GM18873 (cell line): Measurements from ENCODE around the gene SEL1L3.

Source experiments
- ATAC-seq: cut with Tn5 transposase; IDR thresholded peaks from one replicate; pipeline ENCODE4 v1.9.1; 2021; ENCODE audit warnings: mild to moderate bottlenecking, moderate library complexity, moderate number of reproducible peaks; ENCODE audit not compliant: unreplicated experiment, low FRiP score

The SEL1L3 gene

GRCh38 chr4:25857403-25857802 is 5.4 kb downstream of the SEL1L3 start:
- ATAC-seq, result no peak

GRCh38 chr4:25856756-25857155 is 6.0 kb downstream of the SEL1L3 start:
- ATAC-seq, result no peak

GRCh38 chr4:25852103-25852502 is 10.7 kb downstream of the SEL1L3 start:
- ATAC-seq, result no peak

- ATAC-seq, result no peak
These were observed 15.5 kb downstream of the SEL1L3 start for GRCh38 chr4:25847329-25847728.

- no peak for ATAC-seq
These were observed 16.7 kb downstream of the SEL1L3 start for GRCh38 chr4:25845841-25846653.

GRCh38 chr4:25844961-25845712 is 17.7 kb downstream of the SEL1L3 start:
- ATAC-seq, result no peak

GRCh38 chr4:25843340-25844097 is 19.3 kb downstream of the SEL1L3 start:
- no peak for ATAC-seq

GRCh38 chr4:25842229-25842845 is 20.5 kb downstream of the SEL1L3 start:
- ATAC-seq, result no peak

GRCh38 chr4:25839687-25840086 is 23.1 kb downstream of the SEL1L3 start:
- no peak for ATAC-seq

GRCh38 chr4:25839233-25839632 is 23.6 kb downstream of the SEL1L3 start:
- ATAC-seq, result no peak

GRCh38 chr4:25838526-25838925 is 24.3 kb downstream of the SEL1L3 start:
- no peak for ATAC-seq

GRCh38 chr4:25837107-25837506 is 25.7 kb downstream of the SEL1L3 start:
- ATAC-seq, result no peak

- no peak for ATAC-seq
These were observed 27.4 kb downstream of the SEL1L3 start for GRCh38 chr4:25835384-25835783.

- no peak for ATAC-seq
These were observed 28.2 kb downstream of the SEL1L3 start for GRCh38 chr4:25834411-25835107.

GRCh38 chr4:25830548-25830947 is 32.2 kb downstream of the SEL1L3 start:
- ATAC-seq, result no peak

- ATAC-seq, result no peak
These were observed 34.9 kb downstream of the SEL1L3 start for GRCh38 chr4:25827897-25828296.

GRCh38 chr4:25827373-25827772 is 35.4 kb downstream of the SEL1L3 start:
- ATAC-seq, result no peak

GRCh38 chr4:25826074-25826752 is 36.6 kb downstream of the SEL1L3 start:
- no peak for ATAC-seq

GRCh38 chr4:25823632-25824031 is 39.2 kb downstream of the SEL1L3 start:
- no peak for ATAC-seq
